Activated CD4-positive, alpha-beta T cell treated with anti-CD3 and anti-CD28 coated beads for 48 hours (primary cell): ENCODE measurements around the gene RBBP4.

Source experiments
- DNase-seq: peaks from one replicate; pipeline ENCODE4 v3.0.0-alpha.2; 2020

Gene RBBP4

GRCh38 chr1:32727876-32728275, 76.9 kb downstream of the RBBP4 start:
- DNase-seq, result no peak

- DNase-seq, result no peak
Measured at GRCh38 chr1:32728413-32729077, 77.5 kb downstream of the RBBP4 start.

DNA sequence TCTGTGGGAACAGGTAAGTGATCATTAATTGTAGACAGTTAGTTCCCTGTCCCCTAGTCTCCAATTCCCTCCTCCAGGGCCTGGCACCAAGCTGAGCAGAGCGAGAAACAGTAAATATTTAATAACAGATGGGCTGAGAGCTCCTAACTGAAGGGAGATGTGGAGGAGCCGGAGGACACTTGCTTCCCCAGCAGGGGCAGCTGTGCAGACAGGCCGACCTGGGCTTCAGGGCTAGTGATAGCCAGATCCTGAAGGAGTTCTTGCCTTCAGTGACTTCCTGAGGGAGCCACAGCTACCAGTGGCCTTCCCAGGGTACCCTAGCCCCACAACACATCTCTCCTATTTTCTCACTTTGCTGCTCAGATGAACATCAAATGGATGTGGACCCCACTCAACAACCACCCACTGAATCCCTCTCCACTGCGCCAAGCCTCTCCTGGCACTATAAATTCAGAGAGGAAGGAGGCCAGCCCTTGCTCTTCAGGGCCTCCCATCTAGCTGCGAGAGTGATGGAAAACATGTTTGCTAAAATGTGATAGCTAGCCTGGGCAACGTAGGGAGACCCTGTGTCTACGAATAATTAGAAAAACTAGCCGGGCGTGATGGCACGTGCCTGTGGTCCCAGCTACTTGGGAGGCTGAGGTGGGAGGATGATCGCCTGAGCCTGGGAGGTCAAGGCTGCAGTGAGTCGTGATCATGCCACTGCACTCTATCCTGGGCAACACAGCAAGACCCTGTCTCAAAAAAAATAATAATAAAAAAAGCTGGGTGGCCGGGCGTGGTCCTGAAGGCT, 78.4 kb downstream of the RBBP4 start:
- no peak for DNase-seq

DNA sequence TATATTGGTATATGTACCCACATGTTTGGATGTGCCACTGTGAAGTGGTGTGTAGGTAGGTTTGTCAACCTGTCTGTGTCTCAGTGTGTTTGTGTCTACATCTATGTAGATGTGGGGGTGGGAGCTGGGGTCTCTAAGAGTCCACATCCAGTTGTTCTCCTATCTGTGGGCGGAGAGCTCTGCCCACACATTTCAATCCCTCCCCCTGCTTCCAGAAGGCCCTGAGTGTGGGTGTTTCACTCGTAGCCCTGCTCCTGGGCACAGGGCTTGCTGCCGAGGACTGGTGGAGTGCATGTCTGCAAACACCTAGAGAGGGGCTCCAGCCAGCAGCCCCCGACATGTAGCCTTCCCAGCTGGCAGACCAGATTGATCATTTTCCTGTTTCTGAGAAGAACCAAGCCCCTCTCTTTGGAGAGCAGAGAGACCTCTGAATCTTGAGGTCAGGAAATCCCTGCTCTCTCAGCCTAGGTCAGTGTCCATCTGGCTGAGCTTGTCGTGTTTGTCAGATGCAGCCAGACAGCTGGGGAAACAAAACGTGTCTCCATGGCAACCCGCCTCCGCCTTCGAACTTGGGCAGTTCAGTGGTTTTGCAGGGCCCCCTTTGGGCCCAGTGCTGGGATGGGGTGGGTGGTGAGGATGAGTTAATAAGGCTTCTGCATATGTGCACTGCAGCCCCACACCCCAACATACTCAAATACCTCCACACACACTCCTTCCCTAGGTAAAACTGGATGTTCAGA, 82.7 kb downstream of the RBBP4 start:
- no peak for DNase-seq
